NCI-H2081 treated with DMSO at 0.1 percent for 48 hours (cell line): Measurements from ENCODE around the gene MTPN.

Experiments used
- DNase-seq: peaks from one replicate; lab custom pipeline; 2025; lab: John Stamatoyannopoulos, UW

Gene MTPN

DNA sequence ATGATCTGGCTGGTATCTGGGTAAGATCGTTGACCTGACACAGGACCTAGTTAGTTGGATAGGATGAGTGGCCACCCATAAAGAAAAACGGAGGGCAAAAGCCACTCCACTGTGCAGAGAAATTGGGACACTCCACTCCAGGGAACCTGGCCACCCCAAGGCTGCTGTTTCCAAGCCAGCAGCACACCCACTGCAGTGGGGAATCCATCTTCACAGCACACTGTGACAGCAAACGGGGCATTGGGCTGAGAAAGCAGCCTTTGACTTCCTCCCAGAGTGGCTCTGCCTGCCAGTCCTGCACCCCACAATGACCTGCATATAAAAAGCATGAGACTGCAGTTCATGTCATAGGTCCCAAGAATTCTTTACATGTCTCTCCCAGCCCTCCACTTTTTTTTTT lies 52.9 kb downstream of the MTPN start:
- DNase-seq = no peak

DNA sequence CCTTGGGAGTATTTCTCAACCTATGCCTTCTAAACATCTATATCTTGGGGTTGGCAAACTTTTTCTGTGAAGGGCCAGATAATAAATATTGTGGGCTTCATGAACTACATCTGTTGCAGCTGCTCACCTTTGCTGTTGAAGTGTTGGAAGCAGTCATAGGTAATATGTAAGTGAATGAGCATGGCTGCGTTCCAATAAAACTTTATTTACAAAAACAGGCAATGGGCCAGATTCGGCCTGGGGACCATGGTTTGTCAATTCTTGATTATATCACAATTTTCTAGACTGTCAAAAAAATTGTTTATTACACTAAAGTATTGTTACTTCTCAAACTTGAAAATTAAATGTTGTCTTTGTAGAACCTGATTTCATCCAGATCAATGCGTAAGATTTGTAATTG lies 54.9 kb downstream of the MTPN start:
- DNase-seq = no peak

DNA sequence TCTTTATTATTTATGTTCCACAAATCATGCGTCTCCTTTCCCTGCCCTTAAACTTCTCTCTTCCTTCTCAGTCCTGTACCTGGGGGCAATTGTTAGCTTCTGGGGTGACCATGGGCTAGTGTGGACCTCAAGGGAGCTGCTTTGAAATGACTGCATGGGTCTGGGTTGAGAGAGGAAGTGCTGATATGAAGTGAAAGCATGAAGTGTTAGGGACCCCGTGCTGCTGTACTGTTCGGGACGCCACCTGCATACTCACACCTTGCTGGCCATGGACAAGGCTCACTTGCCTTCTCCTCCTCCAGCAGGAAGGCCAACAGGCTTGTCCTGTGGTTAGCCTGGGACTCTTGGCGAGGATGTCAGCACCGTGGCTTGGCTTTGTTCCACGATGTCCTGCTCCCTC lies 56.7 kb downstream of the MTPN start:
- DNase-seq = no peak

DNA sequence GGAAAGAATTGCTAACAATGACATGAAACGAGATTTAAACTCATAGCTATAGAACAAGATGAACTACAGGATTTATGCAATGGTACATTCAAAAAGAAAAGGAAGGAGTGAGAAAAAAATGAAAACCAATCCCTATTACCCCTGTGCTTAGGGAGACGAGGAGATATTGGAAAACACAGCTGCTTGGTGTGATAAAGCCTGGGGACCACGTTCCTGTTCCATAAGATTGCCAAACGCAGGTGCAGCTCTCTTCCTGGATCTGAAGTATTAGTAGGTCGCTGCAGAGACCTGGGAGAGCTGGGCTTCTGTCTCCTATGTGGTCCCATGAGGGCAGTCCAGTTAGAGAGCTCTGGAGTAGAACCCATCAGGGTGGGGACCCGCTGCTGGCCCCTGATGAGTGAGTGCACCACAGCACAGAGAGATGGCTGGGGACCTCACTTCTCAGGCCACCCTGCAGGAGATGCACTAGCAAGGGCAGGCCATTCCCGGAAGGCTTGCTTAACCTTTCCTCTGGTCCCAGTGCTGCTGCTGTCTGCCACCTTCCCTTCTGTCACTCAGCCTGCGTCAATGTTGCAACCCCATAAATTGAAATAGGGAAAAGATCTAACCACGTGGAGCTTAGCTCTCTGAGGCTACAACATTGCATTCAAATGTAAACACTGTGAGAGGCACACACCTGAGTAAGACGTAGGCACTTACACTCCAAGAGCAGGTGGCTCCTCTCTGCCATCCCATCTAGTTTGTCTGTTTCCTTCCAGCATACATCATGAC lies 57.9 kb downstream of the MTPN start:
- no peak for DNase-seq

DNA sequence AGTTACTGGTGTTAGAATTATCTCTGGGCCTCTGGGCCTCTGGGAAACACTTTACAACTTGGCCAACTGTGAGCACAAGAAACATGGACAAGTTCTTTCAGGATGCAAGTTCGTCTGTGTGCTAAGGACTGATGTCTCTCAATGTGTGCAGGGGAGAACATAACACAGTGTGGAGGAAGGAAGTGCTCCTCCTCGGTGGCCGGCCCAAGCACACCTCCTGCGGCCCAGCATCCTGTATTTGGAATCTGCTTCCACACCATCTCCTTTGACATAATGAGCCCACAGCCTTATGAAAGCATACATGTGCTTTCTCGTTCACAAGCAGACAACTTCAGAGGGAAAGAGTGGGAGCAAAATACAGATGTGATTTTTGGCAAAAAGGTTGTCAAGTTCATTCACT lies 59.0 kb downstream of the MTPN start:
- DNase-seq = no peak

DNA sequence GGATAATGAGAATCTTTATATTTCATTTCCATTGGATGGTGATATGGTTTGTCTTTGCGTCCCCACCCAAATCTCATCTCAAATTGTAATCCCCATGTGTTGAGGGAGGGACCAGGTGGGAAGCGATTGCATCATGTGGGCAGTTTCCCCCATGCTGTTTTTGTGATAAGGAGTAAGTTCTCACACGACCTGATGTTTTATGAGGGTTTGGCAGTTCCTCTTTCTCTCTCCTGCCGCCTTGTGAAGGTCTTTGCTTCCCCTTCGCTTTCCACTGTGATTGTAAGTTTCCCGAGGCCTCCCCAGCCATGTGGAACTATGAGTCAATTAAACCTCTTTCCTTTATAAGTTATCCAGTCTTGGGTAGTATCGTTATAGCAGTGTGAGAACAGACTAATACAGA lies 59.4 kb downstream of the MTPN start:
- DNase-seq = no peak

DNA sequence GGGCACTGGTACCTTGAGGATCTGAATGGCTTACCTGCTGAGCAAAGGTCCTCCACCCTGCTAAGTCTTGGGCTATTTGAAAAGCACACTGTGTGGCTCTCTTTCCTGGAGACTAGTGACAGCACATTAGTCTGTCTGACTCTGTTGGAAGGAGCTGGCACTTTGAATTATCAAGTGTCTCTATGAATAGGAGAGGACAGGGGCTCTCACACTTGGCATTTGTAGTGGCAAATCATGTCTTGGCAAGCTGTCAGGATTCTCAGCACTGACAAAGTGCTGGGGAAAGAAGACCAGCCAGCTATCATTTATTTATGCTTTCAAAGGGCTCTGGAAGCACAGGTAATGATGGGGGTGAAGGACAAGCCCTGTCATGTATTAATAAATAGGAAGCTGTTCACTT lies 62.8 kb downstream of the MTPN start:
- DNase-seq = no peak

DNA sequence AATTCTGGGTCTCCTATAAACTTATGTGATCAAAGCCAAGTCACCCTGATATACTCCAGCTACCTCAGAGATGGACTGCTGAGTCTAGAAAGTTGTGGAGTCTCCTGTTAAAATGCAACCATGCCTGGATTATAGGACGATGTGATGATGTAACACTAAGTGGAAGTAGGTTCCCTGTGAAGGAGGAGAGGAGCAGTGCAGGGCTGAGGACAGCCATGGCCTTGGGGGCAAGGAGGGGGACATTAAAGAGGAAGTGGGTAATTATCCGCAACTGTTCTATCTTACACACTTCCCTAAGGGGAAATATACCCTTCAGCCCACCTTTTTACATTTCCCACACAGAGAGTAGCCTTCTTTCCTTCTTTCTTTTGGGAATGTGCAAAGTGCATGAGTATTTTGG lies 63.8 kb downstream of the MTPN start:
- no peak for DNase-seq

DNA sequence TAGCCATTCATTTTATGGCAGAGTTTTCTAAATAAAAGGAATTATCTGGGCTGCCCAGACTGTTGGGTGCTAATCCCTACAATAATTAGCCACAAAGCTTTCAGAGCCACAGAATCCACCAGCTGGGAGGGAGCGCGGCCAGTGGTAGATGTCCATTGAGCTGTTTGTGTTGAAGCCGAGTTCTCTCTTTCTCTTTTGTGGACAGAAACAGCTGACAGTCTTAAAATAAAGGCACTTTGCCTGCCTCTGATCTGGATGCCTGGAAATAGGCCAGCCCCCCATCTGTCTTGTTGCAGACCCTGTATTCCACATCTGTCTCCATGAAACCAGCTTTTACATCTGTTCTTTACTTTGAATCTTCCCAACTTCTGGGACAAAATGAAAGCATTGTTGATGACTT lies 66.1 kb downstream of the MTPN start:
- no peak for DNase-seq

DNA sequence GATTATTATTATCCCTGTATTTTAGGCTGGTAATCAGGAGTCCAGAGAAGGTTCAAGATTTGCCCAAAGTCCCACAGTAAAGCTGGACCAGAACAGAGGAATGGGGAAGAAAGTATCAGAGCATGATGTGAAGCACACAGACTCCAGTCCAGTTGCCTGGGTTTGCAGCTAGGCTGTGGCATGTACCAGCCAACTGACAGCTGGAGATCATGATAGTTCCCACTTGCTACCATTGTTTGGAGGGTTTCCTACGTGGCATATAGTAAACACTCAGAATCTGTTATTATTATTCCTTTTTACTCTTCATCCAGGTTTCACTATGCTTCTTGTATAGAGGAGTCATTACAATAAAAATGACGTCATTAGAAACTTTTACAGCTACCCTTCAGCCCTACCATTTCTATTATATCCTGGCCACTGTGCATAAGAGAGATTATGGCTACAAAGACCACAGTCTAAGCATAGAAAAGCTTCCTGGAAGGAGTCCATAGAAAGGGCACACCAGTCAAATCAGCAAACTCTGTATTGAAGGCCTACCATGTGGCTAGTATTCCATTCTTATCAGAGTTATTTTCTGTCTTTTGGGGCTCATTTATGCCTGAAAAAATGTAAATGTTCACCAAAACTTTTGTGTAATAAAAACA lies 66.6 kb downstream of the MTPN start:
- no peak for DNase-seq

DNA sequence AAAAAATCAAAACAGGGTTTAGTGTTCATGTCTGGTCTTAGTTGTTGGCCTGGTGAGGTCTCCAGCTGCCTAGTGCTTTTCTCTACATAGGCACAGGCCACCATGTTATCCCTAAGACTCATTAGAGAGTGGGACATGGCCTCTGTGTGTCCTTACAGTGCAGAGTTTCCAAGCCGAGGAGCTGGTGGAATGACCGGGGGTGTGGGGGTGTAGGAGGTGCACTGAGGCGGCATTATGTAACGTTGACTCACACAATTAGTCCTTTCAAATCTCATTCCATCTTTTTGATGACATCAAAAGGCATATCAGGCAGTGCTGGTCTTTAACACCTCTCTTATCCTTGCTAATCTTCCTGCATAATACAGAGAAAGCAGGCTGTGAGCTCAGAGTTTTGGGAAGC lies 71.3 kb downstream of the MTPN start:
- DNase-seq = no peak

DNA sequence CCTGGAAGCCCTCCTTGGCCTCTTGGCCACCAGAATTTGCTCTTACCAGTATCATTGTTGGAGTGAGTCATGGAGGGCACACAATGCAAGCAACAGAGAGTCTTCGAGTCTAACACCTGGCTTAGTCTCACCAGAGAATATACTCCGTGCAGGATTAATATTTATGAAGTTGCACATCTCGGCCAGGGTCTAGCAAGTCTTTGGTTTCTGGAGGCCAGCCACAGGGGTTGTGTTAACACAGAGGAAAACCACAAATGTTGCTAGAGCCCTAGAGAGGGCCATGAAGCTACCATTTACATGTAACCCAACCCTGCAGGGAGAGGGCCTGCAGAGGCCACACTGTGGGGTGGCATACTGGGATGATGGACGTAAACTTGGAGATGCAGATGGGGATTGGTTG lies 71.8 kb downstream of the MTPN start:
- no peak for DNase-seq

DNA sequence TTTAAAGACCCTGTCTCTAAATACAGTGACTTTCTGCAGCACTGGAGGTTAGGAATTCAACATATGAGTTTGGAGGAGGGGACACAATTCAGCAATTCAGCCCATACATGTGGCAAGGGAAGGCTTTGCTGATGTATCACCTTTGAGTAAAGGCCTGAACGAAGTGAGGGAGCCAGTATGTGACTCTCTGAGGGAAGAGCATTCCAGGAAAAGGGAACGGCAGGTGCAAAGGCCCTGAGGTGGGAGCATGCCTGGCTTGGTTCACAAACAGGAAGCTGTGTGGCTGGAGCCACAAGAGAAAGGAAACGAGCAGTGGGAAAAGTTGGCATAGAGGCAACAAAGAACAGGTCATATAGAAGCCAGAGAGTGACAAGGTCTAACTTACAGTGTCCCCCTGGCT lies 72.9 kb downstream of the MTPN start:
- DNase-seq = no peak

DNA sequence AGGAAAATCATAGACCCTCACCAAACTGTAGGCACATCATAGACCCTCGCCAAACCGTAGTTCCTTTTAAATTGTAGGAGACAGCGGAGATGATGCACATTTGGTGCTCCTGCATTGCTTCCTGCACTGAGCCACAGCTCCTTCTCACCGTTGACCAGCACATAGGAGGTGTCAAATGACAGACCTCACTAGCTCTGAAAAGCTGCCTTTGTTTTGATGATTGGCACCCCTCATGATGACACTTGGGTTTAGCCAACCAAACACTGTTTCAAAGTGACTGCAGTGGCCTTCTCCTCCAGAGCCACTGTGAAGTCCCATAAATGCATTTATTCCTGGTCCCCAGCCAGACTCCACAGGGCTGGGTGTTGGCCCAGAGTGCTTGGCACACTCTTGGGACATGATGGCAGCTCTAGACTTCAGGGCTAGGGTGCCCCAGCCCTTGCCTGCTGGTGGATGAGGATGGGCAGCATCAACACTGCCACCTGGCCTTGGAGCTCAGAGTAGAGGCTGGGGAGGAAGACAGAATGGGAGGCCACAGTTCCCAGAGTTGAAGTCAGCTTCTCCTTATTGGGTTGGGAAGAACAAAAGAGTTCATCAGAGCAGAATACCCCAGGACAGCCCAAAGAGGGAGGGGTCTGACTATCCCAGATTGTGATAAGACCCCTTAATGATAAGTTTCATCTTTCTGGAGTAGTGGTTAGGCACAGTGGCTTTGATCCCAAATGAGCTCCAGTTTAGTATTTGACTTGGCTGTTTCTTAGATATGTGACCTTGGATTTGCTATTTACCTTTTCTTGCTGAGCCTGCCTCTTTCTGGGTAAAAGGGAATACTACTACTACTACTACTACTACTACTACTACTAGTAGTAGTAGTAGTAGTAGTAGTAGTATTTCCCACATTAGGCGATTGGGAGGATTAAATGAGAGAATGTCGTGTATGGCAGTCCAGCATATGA lies 75.3 kb downstream of the MTPN start:
- no peak for DNase-seq

DNA sequence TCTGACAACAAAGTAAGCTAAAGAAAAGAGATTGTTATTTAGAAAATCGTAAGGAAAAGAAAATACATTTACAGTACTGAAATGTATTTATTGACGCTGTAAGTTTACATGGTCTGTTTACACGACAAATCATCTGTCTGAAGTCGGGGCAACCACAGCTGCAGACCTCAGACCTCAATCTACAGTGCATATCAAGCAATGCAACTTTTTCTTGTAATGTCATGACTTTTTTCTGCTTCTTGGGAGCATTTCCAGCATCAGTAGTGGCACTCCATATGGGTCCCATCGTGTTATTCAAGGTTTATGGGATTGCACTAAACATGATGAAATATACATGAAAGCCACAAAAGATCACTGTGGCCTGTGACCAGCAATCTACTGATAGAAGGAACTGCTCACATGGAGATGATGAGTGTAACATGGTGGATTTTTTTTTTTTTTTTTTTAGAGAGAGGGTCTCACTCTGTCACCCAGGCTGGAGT lies 77.1 kb downstream of the MTPN start:
- DNase-seq = no peak

DNA sequence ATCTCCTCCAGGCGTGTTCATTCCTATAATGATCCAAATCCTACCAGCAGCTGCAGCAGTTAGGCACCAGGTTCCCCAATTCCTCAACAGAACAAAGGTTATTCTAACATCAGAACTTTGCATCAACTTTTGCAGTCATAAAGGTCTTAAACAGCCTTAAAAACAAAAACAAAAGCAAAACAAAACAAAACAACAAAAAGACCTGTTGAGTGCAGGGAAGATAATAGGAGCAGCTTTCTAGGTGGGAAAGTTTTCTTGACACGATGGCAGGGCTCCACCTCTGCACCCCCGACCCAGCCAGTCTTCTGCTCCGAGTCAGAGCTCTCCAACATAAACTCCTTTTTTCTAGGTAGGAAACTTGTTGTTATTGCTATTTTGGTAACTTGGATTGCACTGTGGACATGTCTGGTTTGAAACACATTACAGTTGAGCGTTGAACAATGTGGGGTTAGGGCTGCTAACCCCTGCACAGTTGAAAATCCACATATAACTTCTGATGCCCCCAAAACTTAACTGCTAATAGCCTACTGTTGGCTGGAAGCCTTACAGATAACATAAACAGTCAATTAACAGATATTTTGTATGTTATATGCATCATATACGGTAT lies 77.6 kb downstream of the MTPN start:
- no peak for DNase-seq

DNA sequence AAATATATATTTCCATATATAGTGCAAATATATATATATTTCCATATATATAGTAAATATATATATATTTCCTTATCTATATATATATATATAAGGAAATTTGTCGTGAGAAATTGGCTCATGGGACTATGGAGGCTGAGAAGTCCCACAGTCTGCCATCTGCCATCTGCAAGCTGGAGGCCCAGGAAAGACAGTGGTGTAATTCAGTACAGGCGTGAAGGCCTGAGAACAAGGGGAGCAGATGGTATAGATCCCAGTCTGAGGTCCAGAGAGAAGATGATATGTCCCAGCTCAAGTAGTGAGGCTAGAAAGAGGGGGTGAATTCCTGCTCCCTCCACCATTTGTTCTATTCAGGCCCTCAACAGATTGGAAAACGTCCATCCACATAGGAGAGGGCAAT lies 78.9 kb downstream of the MTPN start:
- DNase-seq = no peak

DNA sequence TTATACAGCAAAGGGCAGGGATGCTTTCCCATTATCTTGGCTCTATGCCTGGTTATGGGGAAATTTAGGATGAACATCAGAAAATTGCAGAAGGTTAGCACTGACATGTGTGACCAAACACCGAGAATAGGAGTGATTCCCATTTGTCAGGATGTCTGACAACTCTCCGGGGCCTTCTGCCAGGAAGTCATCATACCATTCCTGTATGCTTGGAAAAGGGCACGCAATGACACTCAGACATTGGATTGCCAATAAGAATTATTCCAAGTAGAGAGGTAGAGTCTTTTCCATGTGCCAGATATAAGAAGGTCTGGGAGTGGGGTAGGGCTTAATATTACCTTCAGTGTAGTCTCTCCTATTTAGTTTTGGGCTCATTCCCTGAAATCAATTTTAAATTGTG lies 82.3 kb downstream of the MTPN start:
- no peak for DNase-seq

DNA sequence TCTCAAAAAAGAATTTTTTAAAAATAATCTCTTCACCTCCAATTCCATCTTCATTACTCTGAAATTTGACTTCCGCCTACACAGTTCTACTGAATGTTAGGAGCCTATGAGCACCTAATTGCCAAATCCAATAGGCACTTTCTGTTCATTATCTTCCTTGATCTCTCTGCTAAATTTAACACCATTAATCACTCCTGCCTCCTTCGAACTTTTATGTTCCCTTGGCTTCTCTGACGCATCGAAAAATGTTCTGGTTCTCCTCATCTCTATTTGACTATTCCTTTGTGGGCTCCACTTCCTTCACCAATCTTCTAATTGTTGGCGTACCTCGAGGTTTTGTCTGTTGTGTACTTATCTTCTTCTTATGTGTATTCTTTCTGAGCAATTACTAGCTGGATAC lies 87.3 kb downstream of the MTPN start:
- DNase-seq = no peak

DNA sequence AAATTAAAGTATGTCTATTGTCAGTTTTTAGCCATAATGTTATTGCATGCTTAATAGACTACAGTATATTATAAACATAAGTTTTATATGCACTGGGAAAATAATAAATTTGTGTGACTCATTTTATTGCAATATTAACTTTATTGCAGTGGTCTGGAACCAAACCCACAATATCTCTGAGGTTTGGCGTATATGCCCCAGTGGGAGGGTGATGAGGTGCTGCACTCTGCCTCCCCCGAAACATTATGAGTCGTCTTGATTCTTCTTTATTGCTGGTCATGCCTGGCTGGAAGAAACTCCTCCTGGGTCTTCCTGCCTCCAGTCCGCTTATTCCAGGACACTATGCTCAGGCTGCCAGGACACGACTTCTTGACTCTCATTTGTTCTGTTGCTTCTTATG lies 88.4 kb downstream of the MTPN start:
- DNase-seq = no peak

DNA sequence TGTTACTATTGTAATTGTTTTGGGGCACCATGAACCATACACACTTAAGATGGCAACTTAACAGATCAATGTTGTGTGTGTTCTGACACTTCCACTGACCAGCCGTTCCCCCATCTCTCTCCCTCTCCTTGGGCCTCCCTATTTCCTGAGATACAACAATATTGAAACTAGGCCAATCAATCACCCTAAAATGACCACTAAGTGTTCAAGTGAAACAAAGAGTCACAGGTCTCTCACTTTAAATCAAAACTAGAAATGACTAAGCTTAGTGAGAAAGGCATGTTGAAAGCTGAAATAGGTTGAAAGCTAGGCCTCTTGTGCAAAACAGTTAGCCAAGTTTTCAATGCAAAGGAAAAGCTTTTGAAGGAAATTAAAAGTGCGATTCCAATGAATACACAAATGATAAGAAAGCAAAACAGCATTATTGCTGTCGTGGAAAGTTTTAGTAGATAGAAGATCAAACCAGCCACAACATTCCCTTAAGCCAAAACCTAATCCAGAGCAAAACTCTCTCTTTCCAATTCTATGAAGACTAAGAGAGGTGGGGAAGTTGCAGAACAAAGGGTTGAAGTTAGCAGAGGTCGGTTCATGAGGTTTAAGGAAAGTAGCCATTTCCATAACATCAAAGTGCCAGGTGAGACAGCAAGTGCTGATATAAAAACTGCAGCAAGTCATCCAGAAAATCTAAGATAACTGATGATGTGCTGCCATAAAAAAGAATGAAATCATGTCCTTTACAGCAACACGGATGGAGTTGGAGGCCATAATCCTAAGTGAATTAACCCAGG lies 90.6 kb downstream of the MTPN start:
- no peak for DNase-seq
